Fibroblast of lung (primary cell): ENCODE results near the gene ADAMTS3.

ENCODE experiments used
- EZH2 ChIP-seq: IDR thresholded peaks from 2 replicates; pipeline ENCODE4 v1.5.1; 2012; ENCODE audit warnings: low read length, control low read depth, mild to moderate bottlenecking; ENCODE audit errors: missing control alignments
- TF ChIP-seq, protein P1 (sequence below), 2 donors: IDR thresholded peaks in 1 of 2; conservative IDR thresholded peaks in 1 of 2; 1 replicate in 1 of 2; 2 replicates in 1 of 2; pipeline ENCODE4 v1.5.1; 2011 to 2012; ENCODE audit warnings: low read length in 2 of 2, control low read depth in 1 of 2, inconsistent platforms in 1 of 2, low read depth in 1 of 2, mild to moderate bottlenecking in 1 of 2

DNA sequence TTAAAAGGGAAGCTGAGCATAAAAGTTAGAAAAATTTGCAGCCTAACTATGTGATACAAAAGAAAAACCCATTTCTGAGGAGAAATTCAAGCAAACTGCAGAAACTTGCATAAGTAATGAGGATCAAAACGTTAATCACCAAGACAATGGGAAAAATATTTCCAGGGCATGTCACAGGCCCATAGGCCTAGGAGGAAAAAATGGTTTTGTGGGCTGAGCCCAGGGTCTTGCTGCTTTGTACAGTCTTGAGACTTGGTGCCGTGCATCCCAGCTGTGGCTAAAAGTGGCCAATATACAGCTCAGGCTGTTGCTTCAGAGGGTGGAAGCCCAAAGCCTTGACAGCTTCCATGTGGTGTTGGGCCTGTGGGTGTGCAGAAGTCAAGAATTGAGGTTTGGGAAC, 37.7 kb upstream of the ADAMTS3 start:
- TF ChIP-seq EZH2 = no peak
- TF ChIP-seq, protein P1, sequence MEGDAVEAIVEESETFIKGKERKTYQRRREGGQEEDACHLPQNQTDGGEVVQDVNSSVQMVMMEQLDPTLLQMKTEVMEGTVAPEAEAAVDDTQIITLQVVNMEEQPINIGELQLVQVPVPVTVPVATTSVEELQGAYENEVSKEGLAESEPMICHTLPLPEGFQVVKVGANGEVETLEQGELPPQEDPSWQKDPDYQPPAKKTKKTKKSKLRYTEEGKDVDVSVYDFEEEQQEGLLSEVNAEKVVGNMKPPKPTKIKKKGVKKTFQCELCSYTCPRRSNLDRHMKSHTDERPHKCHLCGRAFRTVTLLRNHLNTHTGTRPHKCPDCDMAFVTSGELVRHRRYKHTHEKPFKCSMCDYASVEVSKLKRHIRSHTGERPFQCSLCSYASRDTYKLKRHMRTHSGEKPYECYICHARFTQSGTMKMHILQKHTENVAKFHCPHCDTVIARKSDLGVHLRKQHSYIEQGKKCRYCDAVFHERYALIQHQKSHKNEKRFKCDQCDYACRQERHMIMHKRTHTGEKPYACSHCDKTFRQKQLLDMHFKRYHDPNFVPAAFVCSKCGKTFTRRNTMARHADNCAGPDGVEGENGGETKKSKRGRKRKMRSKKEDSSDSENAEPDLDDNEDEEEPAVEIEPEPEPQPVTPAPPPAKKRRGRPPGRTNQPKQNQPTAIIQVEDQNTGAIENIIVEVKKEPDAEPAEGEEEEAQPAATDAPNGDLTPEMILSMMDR (conservative IDR thresholded peaks at IDR 0.05 in 1 of 2, IDR thresholded peaks at IDR 0.05 in 1 of 2; ENCODE audit: low read depth in 1 of 2, low read length in 2 of 2) = no peak
